NT2/D1 (cell line): Measurements from ENCODE around the gene BAG3.

Experiments used
- SUZ12 ChIP-seq: IDR thresholded peaks from 2 replicates; pipeline ENCODE4 v1.6.1; 2011; ENCODE audit not compliant: insufficient read length, insufficient read depth; ENCODE audit errors: extremely low read depth
- YY1 ChIP-seq: IDR thresholded peaks from 2 replicates; pipeline ENCODE4 v1.6.1; 2011; ENCODE audit not compliant: insufficient read length, insufficient read depth
- ZNF274 ChIP-seq: IDR thresholded peaks from 2 replicates; pipeline ENCODE4 v1.6.1; 2011; ENCODE audit warnings: mild to moderate bottlenecking, low read depth, low read length

DNA sequence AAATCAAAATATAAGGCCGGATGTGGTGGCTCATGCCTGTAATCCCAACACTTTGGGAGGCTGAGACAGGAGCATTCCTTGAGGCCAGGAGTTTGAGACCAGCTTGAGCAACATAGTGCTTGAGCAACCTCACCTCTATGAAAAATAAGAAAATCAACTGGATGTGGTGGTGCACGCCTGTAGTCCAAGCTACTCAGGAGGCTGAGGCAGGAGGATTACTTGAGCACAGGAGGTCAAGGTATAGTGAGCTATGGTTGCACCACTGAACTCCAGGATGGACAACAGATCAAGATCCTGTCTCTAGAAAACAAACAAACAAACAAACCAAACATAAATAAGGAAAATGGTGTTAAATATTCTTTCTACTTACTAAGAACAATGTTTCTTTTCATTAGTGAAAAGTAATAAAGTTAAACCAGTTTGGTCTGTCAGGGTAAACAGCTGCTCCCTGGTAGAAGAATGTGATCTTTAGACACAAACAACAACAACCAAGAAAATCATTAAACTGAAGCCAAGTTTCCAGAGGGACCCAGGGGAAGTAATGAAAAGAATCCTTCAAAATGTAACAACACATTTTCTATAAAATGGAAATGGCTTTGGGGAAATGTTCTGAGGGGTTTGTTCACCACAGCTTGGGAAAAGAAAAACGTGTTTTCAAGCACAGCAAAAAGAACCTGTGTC, 17.5 kb upstream of the BAG3 start:
- TF ChIP-seq SUZ12 (no peak), ZNF274 (no peak), YY1 (no peak)
